ENCODE data around the gene SND1. TPM values are rescaled to one million over a fixed set of nuclear protein-coding genes. Genes with fewer than 3 reads are reported as not detected.

The SND1 gene
- total RNA-seq, 6 experiments from 2014 or later = 217 to 259 (median 247) TPM

DNA sequence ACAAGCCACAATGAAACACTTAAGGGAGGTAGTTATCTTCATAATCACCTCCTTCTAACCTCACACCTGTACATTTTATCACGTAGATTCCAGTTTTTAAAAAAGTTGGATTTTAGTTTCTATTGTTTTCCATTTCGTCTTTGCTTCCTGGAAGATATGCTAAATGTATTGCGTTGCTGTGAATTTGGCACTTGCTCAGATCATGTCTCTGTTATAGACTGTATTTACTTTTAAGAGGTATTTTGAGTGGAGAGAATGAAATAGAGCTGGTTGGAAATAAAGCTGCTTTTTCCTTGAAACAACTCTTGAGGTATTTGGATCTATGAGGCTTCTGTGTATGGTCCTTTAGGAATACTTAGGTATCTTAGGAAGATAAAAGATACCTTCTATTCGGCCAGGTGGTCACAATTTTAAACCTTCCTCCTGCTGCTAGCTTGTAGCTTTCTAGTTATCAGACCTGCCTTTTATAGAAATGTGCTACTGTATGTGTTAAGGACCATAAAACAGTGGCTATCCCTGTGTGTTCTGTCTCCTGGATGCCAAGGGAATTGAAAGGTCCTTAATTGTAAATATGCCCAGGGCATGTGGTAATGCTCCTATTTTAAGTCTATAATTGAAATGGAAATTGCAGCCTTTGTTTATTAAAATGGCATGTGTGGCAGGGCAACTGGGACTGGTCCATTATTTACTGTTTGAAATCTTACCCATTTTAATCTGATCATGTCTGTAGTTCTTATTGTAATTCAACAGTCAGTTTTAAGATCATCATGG is 147.7 kb downstream of the SND1 start:
- H3K36me3 Mint-ChIP-seq (ENCODE audit: low read depth) = no peaks in the 10 kb centered on the region

DNA sequence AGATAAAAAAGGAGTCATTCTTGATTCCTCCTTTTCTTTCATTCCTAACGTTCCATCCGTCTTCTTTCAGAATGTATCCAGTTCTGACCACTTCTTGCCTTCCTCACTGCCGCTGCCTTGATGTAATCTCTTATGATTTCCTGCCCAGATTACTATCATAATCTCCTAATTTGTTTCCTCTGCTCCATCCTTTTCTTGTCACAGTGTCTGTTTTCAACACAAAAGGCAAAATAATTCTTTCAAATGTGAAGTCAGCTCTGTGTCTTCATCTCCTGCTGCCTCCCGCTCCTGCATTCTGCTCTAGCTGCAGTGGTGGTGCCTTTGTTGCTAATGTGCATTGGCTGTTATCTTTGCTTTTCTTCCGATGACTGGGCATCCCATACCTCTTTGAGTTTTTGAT is 150.9 kb downstream of the SND1 start:
- Mint-ChIP-seq H3K27ac (no peak overlapping the region), H3K4me1 (ENCODE audit: low read depth) (peaks cover 9% of the 10 kb centered on the region), H3K27me3 (ENCODE audit: insufficient read depth) (peaks cover 3% of the 10 kb centered on the region), H3K9me3 (no peaks in the 10 kb centered on the region), H3K36me3 (ENCODE audit: low read depth) (peaks cover 13% of the 10 kb centered on the region), H3K4me3 (no peak overlapping the region)
- TF ChIP-seq, protein P1, sequence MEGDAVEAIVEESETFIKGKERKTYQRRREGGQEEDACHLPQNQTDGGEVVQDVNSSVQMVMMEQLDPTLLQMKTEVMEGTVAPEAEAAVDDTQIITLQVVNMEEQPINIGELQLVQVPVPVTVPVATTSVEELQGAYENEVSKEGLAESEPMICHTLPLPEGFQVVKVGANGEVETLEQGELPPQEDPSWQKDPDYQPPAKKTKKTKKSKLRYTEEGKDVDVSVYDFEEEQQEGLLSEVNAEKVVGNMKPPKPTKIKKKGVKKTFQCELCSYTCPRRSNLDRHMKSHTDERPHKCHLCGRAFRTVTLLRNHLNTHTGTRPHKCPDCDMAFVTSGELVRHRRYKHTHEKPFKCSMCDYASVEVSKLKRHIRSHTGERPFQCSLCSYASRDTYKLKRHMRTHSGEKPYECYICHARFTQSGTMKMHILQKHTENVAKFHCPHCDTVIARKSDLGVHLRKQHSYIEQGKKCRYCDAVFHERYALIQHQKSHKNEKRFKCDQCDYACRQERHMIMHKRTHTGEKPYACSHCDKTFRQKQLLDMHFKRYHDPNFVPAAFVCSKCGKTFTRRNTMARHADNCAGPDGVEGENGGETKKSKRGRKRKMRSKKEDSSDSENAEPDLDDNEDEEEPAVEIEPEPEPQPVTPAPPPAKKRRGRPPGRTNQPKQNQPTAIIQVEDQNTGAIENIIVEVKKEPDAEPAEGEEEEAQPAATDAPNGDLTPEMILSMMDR (IDR thresholded peaks at IDR 0.05) = no peak
- DNase-seq = no peak

More for the DNA sequence above, 147.7 kb downstream of the SND1 start:
- Mint-ChIP-seq H3K9me3 (no peaks in the 10 kb centered on the region), H3K27ac (no peak overlapping the region), H3K4me1 (ENCODE audit: low read depth) (peaks cover 7% of the 10 kb centered on the region), H3K4me3 (no peak overlapping the region), H3K27me3 (ENCODE audit: insufficient read depth) (peaks cover 3% of the 10 kb centered on the region; the same call in 1 of the 2 replicates)
- DNase-seq = no peak
- TF ChIP-seq, protein P1 (IDR thresholded peaks at IDR 0.05) = no peak

DNA sequence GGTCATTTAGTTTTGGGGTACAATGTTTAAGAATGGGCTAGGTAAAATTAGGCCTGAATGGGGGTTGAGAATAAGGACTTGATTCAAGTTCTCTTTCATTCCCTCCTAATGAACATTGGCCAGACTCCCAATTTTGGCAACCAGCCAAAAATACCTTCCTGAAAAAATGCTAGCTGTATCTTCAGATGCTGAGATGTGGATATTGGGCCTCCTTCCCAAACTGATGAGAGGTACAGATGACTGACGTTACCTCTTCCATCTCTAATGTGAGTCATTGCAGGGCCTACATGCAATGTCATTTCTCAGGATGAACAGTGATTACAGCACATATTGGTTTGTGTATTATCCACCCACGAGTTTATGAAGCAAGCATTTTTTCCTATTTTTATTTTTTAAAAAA is 151.6 kb downstream of the SND1 start:
- H3K36me3 Mint-ChIP-seq (ENCODE audit: low read depth) = peaks cover 13% of the 10 kb centered on the region
- no peak for DNase-seq
- H3K27me3 Mint-ChIP-seq (ENCODE audit: insufficient read depth) = no peaks in the 10 kb centered on the region; the same call in 1 of the 2 replicates
- H3K9me3 Mint-ChIP-seq = no peaks in the 10 kb centered on the region
- TF ChIP-seq, protein P1 (IDR thresholded peaks at IDR 0.05) = no peak
- no peak overlapping the region for H3K4me3 Mint-ChIP-seq
- no peak overlapping the region for H3K27ac Mint-ChIP-seq
- peaks cover 8% of the 10 kb centered on the region for H3K4me1 Mint-ChIP-seq (ENCODE audit: low read depth)

DNA sequence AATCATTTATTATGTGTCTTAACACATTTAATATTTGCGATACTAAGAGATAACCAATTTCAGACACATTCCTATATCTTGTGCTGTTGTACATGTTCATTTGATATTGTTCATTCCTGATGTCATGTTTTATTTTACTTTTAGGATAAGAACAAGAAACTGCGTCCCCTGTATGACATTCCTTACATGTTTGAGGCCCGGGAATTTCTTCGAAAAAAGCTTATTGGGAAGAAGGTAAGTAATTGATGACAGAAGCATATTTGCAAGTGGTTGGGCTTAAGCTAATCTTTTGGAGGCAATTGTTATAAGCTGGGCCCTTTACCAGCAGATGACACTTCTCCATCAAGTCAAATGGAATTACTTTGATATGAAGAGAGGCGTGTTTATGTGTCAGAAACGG is 155.3 kb downstream of the SND1 start:
- Mint-ChIP-seq H3K4me1 (ENCODE audit: low read depth) (peaks cover 43% of the 10 kb centered on the region), H3K27me3 (ENCODE audit: insufficient read depth) (no peaks in the 10 kb centered on the region; the same call in 1 of the 2 replicates), H3K27ac (no peak overlapping the region), H3K4me3 (no peak overlapping the region), H3K9me3 (no peaks in the 10 kb centered on the region), H3K36me3 (ENCODE audit: low read depth) (peaks cover 18% of the 10 kb centered on the region)
- no peak for DNase-seq
- TF ChIP-seq, protein P1 (IDR thresholded peaks at IDR 0.05) = no peak

DNA sequence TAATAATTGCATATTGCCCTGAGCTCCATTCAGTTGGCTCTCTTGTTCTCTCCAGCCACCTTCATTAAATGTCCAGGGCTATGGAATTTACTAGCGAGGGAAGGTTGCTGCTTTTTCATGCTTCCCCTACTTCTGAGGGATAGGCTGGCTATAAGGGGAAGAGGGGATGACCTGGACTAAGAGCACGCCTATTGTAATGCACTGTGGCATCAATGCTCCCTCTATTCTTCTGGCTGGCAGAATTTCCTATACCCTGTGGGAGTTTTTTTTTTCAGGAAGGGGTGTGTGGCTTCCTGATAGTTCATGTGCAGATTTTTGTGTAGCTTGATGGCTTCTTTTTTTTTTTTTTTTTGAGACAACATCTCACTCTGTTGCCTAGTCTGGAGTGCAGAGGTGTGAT is 155.8 kb downstream of the SND1 start:
- Mint-ChIP-seq H3K27ac (no peak overlapping the region), H3K9me3 (no peaks in the 10 kb centered on the region), H3K27me3 (ENCODE audit: insufficient read depth) (no peaks in the 10 kb centered on the region; the same call in 1 of the 2 replicates), H3K36me3 (ENCODE audit: low read depth) (peaks cover 19% of the 10 kb centered on the region), H3K4me1 (ENCODE audit: low read depth) (peaks cover 48% of the 10 kb centered on the region), H3K4me3 (no peak overlapping the region)
- TF ChIP-seq, protein P1 (IDR thresholded peaks at IDR 0.05) = no peak
- DNase-seq = no peak
